Karpas-422 (cell line): ENCODE measurements around the gene STK24. TPM values are rescaled to one million over a fixed set of nuclear protein-coding genes. Genes with fewer than 3 reads are reported as not detected.

ENCODE experiments used
- DNase-seq: peaks from one replicate; pipeline ENCODE4 v3.0.0-alpha.2; 2015
- H2AFZ ChIP-seq: fragments of 200-600 bp; sonication (generic); 2 replicates; pipeline ENCODE4 v1.6.1; 2014; ENCODE audit warnings: antibody characterized with exemption, low read length, mixed read lengths
- H3K27ac ChIP-seq: fragments of 200-600 bp; sonication (generic); 2 replicates; pipeline ENCODE4 v1.5.1; 2014; ENCODE audit warnings: mild to moderate bottlenecking, low read length, moderate library complexity
- H3K27me3 ChIP-seq: fragments of 200-600 bp; sonication (generic); 2 replicates; pipeline ENCODE4 v1.6.1; 2014; ENCODE audit warnings: low read length, mixed read lengths
- H3K36me3 ChIP-seq: fragments of 200-600 bp; sonication (generic); 2 replicates; pipeline ENCODE4 v1.6.1; 2014; ENCODE audit warnings: low read length, mixed read lengths; ENCODE audit not compliant: insufficient read depth
- H3K4me1 ChIP-seq: fragments of 200-600 bp; sonication (generic); 2 replicates; pipeline ENCODE4 v1.6.1; 2014; ENCODE audit warnings: mild to moderate bottlenecking, low read length, mixed read lengths
- H3K4me2 ChIP-seq: fragments of 200-600 bp; sonication (generic); 2 replicates; pipeline ENCODE4 v1.6.1; 2014; ENCODE audit warnings: low read length, low read depth, mild to moderate bottlenecking; ENCODE audit not compliant: poor library complexity, severe bottlenecking
- H3K4me3 ChIP-seq: fragments of 200-600 bp; sonication (generic); 2 replicates; pipeline ENCODE4 v1.5.1; 2014; ENCODE audit warnings: mild to moderate bottlenecking, antibody characterized with exemption, low read length, mixed read lengths
- H3K79me2 ChIP-seq: fragments of 200-600 bp; sonication (generic); 2 replicates; pipeline ENCODE4 v1.6.1; 2014; ENCODE audit warnings: mild to moderate bottlenecking, low read length, mixed read lengths
- H3K9ac ChIP-seq: fragments of 200-600 bp; sonication (generic); 2 replicates; pipeline ENCODE4 v1.6.0; 2014; ENCODE audit warnings: low read length
- H3K9me2 ChIP-seq: fragments of 200-600 bp; sonication (generic), shearing (Covaris generic); replicated peaks from 2 replicates; pipeline ENCODE4 v1.6.0; 2014; ENCODE audit warnings: mild to moderate bottlenecking, low read length, moderate library complexity; ENCODE audit not compliant: insufficient read depth
- H3K9me3 ChIP-seq: fragments of 300-700, 200-600 bp; sonication (generic); 2 replicates; pipeline ENCODE4 v1.6.1; 2014; ENCODE audit warnings: low read length, mixed read lengths
- H4K20me1 ChIP-seq: fragments of 200-600 bp; sonication (generic); 2 replicates; pipeline ENCODE4 v1.6.1; 2014; ENCODE audit warnings: mild to moderate bottlenecking, antibody characterized with exemption, low read length, low read depth; ENCODE audit not compliant: insufficient read depth
- total RNA-seq: library from RNA; depleted of rRNA; stranded (reverse); fragments of >200 nt; shearing (Covaris generic); gene quantifications from 2 replicates; pipeline ENCODE4 v1.2.3, GENCODE V29; 2014; ENCODE audit warnings: low replicate concordance

Gene STK24
- total RNA-seq, 1 experiment from 2014 or later, result 107 TPM

GRCh38 chr13:98429977-98430736, 146.8 kb downstream of the STK24 start:
- Histone ChIP-seq H2AFZ (no peak overlapping the region), H3K9ac (no peak overlapping the region), H3K4me1 (no peaks in the 10 kb centered on the region), H3K9me3 (no peaks in the 10 kb centered on the region), H3K79me2 (no peaks in the 10 kb centered on the region), H3K36me3 (no peaks in the 10 kb centered on the region), H4K20me1 (no peaks in the 10 kb centered on the region), H3K27ac (no peak overlapping the region), H3K4me2 (no peak overlapping the region), H3K27me3 (no peaks in the 10 kb centered on the region), H3K4me3 (no peak overlapping the region), H3K9me2 (no peaks in the 10 kb centered on the region)
- DNase-seq, result no peak

GRCh38 chr13:98429531-98429930, 147.4 kb downstream of the STK24 start:
- Histone ChIP-seq H3K79me2 (no peaks in the 10 kb centered on the region), H3K9me2 (no peaks in the 10 kb centered on the region), H3K9ac (no peak overlapping the region), H3K9me3 (no peaks in the 10 kb centered on the region), H3K27me3 (no peaks in the 10 kb centered on the region), H3K4me1 (no peaks in the 10 kb centered on the region), H3K4me2 (no peak overlapping the region), H3K36me3 (no peaks in the 10 kb centered on the region), H3K27ac (no peak overlapping the region), H3K4me3 (no peak overlapping the region), H4K20me1 (no peaks in the 10 kb centered on the region), H2AFZ (no peak overlapping the region)
- no peak for DNase-seq

- no peaks in the 10 kb centered on the region for H3K36me3 ChIP-seq
- DNase-seq, result no peak
- H3K4me2 ChIP-seq, result no peak overlapping the region
- no peaks in the 10 kb centered on the region for H3K9me3 ChIP-seq
- no peaks in the 10 kb centered on the region for H4K20me1 ChIP-seq
- H2AFZ ChIP-seq, result no peak overlapping the region
- no peak overlapping the region for H3K27ac ChIP-seq
- no peak overlapping the region for H3K4me3 ChIP-seq
- H3K9ac ChIP-seq, result no peak overlapping the region
- H3K4me1 ChIP-seq, result no peaks in the 10 kb centered on the region
- no peaks in the 10 kb centered on the region for H3K27me3 ChIP-seq
- H3K9me2 ChIP-seq, result no peaks in the 10 kb centered on the region
- H3K79me2 ChIP-seq, result no peaks in the 10 kb centered on the region
Measured at GRCh38 chr13:98429081-98429480, 147.8 kb downstream of the STK24 start.

- no peaks in the 10 kb centered on the region for H3K9me2 ChIP-seq
- H2AFZ ChIP-seq, result no peak overlapping the region
- no peak overlapping the region for H3K4me2 ChIP-seq
- H3K36me3 ChIP-seq, result no peaks in the 10 kb centered on the region
- DNase-seq, result no peak
- H3K79me2 ChIP-seq, result no peaks in the 10 kb centered on the region
- H3K27me3 ChIP-seq, result no peaks in the 10 kb centered on the region
- H4K20me1 ChIP-seq, result no peaks in the 10 kb centered on the region
- no peak overlapping the region for H3K4me3 ChIP-seq
- no peak overlapping the region for H3K27ac ChIP-seq
- no peak overlapping the region for H3K9ac ChIP-seq
- no peaks in the 10 kb centered on the region for H3K9me3 ChIP-seq
- H3K4me1 ChIP-seq, result no peaks in the 10 kb centered on the region
Measured at GRCh38 chr13:98428256-98428966, 148.5 kb downstream of the STK24 start.

GRCh38 chr13:98427331-98427995, 149.4 kb downstream of the STK24 start:
- Histone ChIP-seq H3K4me3 (no peak overlapping the region), H3K9ac (no peak overlapping the region), H4K20me1 (no peaks in the 10 kb centered on the region), H2AFZ (no peak overlapping the region), H3K4me2 (no peak overlapping the region), H3K27me3 (no peaks in the 10 kb centered on the region), H3K27ac (no peak overlapping the region), H3K9me2 (no peaks in the 10 kb centered on the region), H3K4me1 (no peaks in the 10 kb centered on the region), H3K9me3 (no peaks in the 10 kb centered on the region), H3K79me2 (no peaks in the 10 kb centered on the region), H3K36me3 (no peaks in the 10 kb centered on the region)
- no peak for DNase-seq

- no peaks in the 10 kb centered on the region for H3K9me3 ChIP-seq
- no peak overlapping the region for H3K9ac ChIP-seq
- no peak overlapping the region for H3K4me3 ChIP-seq
- no peak for DNase-seq
- no peaks in the 10 kb centered on the region for H4K20me1 ChIP-seq
- no peak overlapping the region for H2AFZ ChIP-seq
- no peaks in the 10 kb centered on the region for H3K4me1 ChIP-seq
- no peak overlapping the region for H3K4me2 ChIP-seq
- no peaks in the 10 kb centered on the region for H3K27me3 ChIP-seq
- no peaks in the 10 kb centered on the region for H3K36me3 ChIP-seq
- no peaks in the 10 kb centered on the region for H3K79me2 ChIP-seq
- no peaks in the 10 kb centered on the region for H3K9me2 ChIP-seq
- H3K27ac ChIP-seq, result no peak overlapping the region
Measured at GRCh38 chr13:98423417-98423816, 153.5 kb downstream of the STK24 start.

- no peak overlapping the region for H3K27ac ChIP-seq
- H3K79me2 ChIP-seq, result no peaks in the 10 kb centered on the region
- no peak overlapping the region for H3K4me2 ChIP-seq
- no peaks in the 10 kb centered on the region for H4K20me1 ChIP-seq
- no peaks in the 10 kb centered on the region for H3K36me3 ChIP-seq
- no peak overlapping the region for H3K4me3 ChIP-seq
- no peaks in the 10 kb centered on the region for H3K4me1 ChIP-seq
- DNase-seq, result no peak
- H3K27me3 ChIP-seq, result no peaks in the 10 kb centered on the region
- no peaks in the 10 kb centered on the region for H3K9me3 ChIP-seq
- H2AFZ ChIP-seq, result no peak overlapping the region
- no peak overlapping the region for H3K9ac ChIP-seq
- H3K9me2 ChIP-seq, result no peaks in the 10 kb centered on the region
Measured at GRCh38 chr13:98422046-98422445, 154.9 kb downstream of the STK24 start.

- no peaks in the 10 kb centered on the region for H3K36me3 ChIP-seq
- DNase-seq, result no peak
- H3K27me3 ChIP-seq, result no peaks in the 10 kb centered on the region
- no peaks in the 10 kb centered on the region for H3K79me2 ChIP-seq
- H3K9ac ChIP-seq, result no peak overlapping the region
- no peak overlapping the region for H3K27ac ChIP-seq
- no peak overlapping the region for H3K4me2 ChIP-seq
- H3K4me3 ChIP-seq, result no peak overlapping the region
- no peaks in the 10 kb centered on the region for H4K20me1 ChIP-seq
- H2AFZ ChIP-seq, result no peak overlapping the region
- H3K9me3 ChIP-seq, result no peaks in the 10 kb centered on the region
- H3K9me2 ChIP-seq, result no peaks in the 10 kb centered on the region
- no peaks in the 10 kb centered on the region for H3K4me1 ChIP-seq
Measured at GRCh38 chr13:98420554-98421175, 156.2 kb downstream of the STK24 start.
